Natural killer cell (primary cell): ENCODE results near the gene PODNL1. TPM values are rescaled to one million over a fixed set of nuclear protein-coding genes. Genes with fewer than 3 reads are reported as not detected.

ENCODE experiments used
- ATAC-seq, 3 donors: fragments of 150-1000 bp in 2 of 3; fragments of 200-7000 bp in 1 of 3; cut with Tn5 transposase; 1 replicate in 1 of 3; 2 replicates in 2 of 3; pipeline ENCODE4 v1.10.0; 2021; ENCODE audit warnings: mild to moderate bottlenecking in 2 of 3, moderate library complexity in 2 of 3
- DNase-seq, 2 donors: peaks; one replicate each; pipeline versions ENCODE4 v3.0.0 to v3.0.0-alpha.2; 2013 to 2021; ENCODE audit warnings: mixed read lengths in 1 of 2
- H3K27ac ChIP-seq: one replicate; pipeline ENCODE4 v1.5.1; 2013; ENCODE audit warnings: mild to moderate bottlenecking, low read length
- H3K27me3 ChIP-seq: one replicate; pipeline ENCODE4 v1.6.1; 2013; ENCODE audit warnings: low read length; ENCODE audit not compliant: control insufficient read depth, insufficient read depth
- H3K36me3 ChIP-seq: one replicate; pipeline ENCODE4 v1.6.1; 2013; ENCODE audit warnings: low read length; ENCODE audit not compliant: control insufficient read depth, insufficient read depth
- H3K4me1 ChIP-seq: one replicate; pipeline ENCODE4 v1.6.1; 2013; ENCODE audit warnings: low read length; ENCODE audit not compliant: control insufficient read depth, insufficient read depth
- H3K4me3 ChIP-seq: one replicate; pipeline ENCODE4 v1.5.1; 2013; ENCODE audit warnings: low read length
- H3K9me3 ChIP-seq: one replicate; pipeline ENCODE4 v1.6.1; 2013; ENCODE audit warnings: low read length; ENCODE audit not compliant: control insufficient read depth, insufficient read depth
- H3K27ac Mint-ChIP-seq, 2 donors: one replicate each; pipeline ENCODE4 v1.8.0; 2022; ENCODE audit warnings: mild to moderate bottlenecking in 2 of 2, mixed read lengths in 2 of 2, moderate library complexity in 1 of 2
- H3K27me3 Mint-ChIP-seq, 2 donors: one replicate each; pipeline ENCODE4 v1.8.0; 2022; ENCODE audit warnings: low read depth in 2 of 2, mixed read lengths in 2 of 2
- H3K36me3 Mint-ChIP-seq: one replicate; pipeline ENCODE4 v1.8.0; 2022; ENCODE audit warnings: mixed read lengths
- H3K4me1 Mint-ChIP-seq, 2 donors: one replicate each; pipeline ENCODE4 v1.8.0; 2022; ENCODE audit warnings: mixed read lengths in 2 of 2
- H3K4me3 Mint-ChIP-seq: one replicate; pipeline ENCODE4 v1.8.0; 2022; ENCODE audit warnings: mild to moderate bottlenecking, moderate library complexity, mixed read lengths
- H3K9me3 Mint-ChIP-seq, 2 donors: one replicate each; pipeline ENCODE4 v1.8.0; 2022; ENCODE audit warnings: mixed read lengths in 2 of 2
- WGBS: methylation state at CpG from one replicate; pipeline ENCODE4 v1.1.7; 2013; ENCODE audit warnings: missing lambda C conversion rate; ENCODE audit not compliant: insufficient coverage; 5-methylcytosine and 5-hydroxymethylcytosine counted together
- intact Hi-C: fragments of 100-400 bp; cut with micrococcal nuclease; formaldehyde crosslinking; loops from one replicate; pipeline ENCODE4 v1.14.2; 2022
- total RNA-seq, 4 donors: library from RNA; stranded (reverse); fragments of 120-200 nt in 1 of 4; gene quantifications; one replicate each; pipeline versions ENCODE4 v1.2.3 to v1.2.4, GENCODE V29; 2013 to 2022
- TF ChIP-seq, protein P1 (sequence below): fragments of 200-600 bp; IDR thresholded peaks from one replicate; pipeline ENCODE4 v1.8.0; 2022; ENCODE audit warnings: antibody characterized with exemption

The PODNL1 gene
- total RNA-seq, 3 donors from 2014 or later (not counting 1 experiment from before 2014, with no cell fraction given) = 0.61 TPM; not detected in 2

DNA sequence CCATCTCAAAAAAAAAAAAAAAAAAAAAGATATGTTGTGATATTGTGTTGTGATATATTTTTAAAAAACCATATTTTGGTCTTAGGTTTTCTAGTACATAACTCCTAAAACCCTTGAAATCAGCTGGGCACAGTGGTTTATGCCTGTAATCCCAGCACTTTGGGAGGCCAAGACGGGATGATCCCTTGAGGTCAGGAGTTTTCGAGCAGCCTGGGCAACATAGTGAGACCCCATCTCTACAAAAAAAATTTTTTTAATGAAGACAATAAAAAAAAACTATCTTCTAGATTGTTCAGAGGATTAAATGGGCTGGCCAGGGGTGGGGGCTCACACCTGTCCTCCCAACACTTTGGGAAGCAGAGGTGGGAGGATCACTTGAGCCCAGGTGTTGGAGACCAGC lies 12.8 kb upstream of the PODNL1 start:
- Histone ChIP-seq H3K4me3 (no peak overlapping the region), H3K9me3 (no peaks in the 10 kb centered on the region), H3K27ac (no peak overlapping the region), H3K27me3 (no peaks in the 10 kb centered on the region), H3K4me1 (peaks cover 24% of the 10 kb centered on the region), H3K36me3 (peaks cover 11% of the 10 kb centered on the region)
- TF ChIP-seq, protein P1, sequence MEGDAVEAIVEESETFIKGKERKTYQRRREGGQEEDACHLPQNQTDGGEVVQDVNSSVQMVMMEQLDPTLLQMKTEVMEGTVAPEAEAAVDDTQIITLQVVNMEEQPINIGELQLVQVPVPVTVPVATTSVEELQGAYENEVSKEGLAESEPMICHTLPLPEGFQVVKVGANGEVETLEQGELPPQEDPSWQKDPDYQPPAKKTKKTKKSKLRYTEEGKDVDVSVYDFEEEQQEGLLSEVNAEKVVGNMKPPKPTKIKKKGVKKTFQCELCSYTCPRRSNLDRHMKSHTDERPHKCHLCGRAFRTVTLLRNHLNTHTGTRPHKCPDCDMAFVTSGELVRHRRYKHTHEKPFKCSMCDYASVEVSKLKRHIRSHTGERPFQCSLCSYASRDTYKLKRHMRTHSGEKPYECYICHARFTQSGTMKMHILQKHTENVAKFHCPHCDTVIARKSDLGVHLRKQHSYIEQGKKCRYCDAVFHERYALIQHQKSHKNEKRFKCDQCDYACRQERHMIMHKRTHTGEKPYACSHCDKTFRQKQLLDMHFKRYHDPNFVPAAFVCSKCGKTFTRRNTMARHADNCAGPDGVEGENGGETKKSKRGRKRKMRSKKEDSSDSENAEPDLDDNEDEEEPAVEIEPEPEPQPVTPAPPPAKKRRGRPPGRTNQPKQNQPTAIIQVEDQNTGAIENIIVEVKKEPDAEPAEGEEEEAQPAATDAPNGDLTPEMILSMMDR = no peak
- no peak for DNase-seq
- no peak for ATAC-seq
- H3K4me1 Mint-ChIP-seq = peaks cover 7 to 27% of the 10 kb centered on the region in 2 donors
- intact Hi-C loops = loop anchor here (10.0 kb wide), 1 partner anchor 66 kb away; no protein-coding TSS in a partner anchor
- no peaks in the 10 kb centered on the region for H3K36me3 Mint-ChIP-seq
- no peaks in the 10 kb centered on the region for H3K27me3 Mint-ChIP-seq
- no peaks in the 10 kb centered on the region for H3K9me3 Mint-ChIP-seq
- no peak overlapping the region for H3K4me3 Mint-ChIP-seq
- 86% methylated on average over 1 of the region's 2 CpGs for WGBS
- H3K27ac Mint-ChIP-seq = no peak overlapping the region

DNA sequence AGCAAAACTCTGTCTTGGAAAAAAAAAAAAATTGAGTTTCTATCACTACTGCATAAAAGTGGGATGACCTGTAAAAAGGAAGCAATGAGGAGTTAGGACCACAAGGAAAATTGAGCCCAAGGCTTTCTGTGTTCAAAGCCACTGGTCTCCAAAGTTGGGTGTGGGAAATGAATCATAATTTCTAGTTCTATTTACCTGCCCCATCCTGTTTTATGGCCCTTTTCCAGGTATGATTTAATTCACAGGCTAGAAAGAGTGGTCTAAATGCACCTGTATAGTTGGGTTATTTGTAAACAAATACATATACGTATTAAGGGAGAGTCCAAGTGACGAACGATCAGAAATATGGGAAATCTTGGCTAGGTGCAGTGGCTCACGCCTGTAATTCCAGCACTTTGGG lies 8.2 kb upstream of the PODNL1 start:
- no peak for DNase-seq
- Histone ChIP-seq H3K27me3 (no peaks in the 10 kb centered on the region), H3K4me3 (no peak overlapping the region), H3K9me3 (no peaks in the 10 kb centered on the region), H3K36me3 (no peaks in the 10 kb centered on the region), H3K4me1 (no peaks in the 10 kb centered on the region), H3K27ac (no peak overlapping the region)
- 95% methylated on average over 4 of the region's 4 CpGs for WGBS
- H3K27me3 Mint-ChIP-seq = no peaks in the 10 kb centered on the region
- H3K9me3 Mint-ChIP-seq = no peaks in the 10 kb centered on the region
- H3K4me1 Mint-ChIP-seq = no peaks in the 10 kb centered on the region
- H3K4me3 Mint-ChIP-seq = no peak overlapping the region
- H3K36me3 Mint-ChIP-seq = no peaks in the 10 kb centered on the region
- intact Hi-C loops = no loop called here
- TF ChIP-seq, protein P1 = no peak
- H3K27ac Mint-ChIP-seq = no peak overlapping the region
- ATAC-seq = no peak

DNA sequence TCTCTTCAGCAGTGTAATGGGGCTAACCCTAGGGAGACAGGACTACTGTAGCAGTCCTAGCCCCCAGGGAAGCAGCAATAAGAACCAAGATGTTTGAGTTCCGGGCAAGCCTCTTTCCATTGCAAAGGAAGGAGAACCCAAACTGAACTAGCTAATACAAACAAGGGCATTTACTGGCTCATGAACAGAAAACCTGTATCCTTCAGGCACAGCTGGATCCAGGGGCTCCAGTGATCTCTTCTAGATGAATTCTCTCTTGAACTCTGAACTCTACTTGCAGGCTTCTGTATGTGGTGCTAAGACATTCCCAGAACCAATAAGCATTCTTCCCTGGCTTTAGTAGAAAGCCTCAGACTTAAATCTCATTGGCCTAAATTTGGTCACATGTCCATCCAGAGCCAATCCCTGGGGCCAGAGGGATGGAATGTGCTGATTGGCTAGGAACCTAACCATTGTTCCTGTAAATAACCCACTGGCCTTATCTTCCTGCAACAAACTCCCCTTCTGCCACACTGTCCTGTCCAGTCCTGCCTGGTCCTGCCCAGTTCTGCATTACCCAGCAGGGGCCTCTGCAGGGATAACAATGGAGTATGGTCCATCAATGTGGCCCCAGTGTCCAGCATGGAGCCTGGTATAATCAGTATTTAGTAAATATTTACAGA lies 3.9 kb upstream of the PODNL1 start:
- Mint-ChIP-seq H3K36me3 (no peaks in the 10 kb centered on the region), H3K9me3 (no peaks in the 10 kb centered on the region), H3K4me1 (no peaks in the 10 kb centered on the region), H3K4me3 (no peak overlapping the region), H3K27ac (no peak overlapping the region), H3K27me3 (peaks cover 0 to 4% of the 10 kb centered on the region in 2 donors)
- Histone ChIP-seq H3K27ac (no peak overlapping the region), H3K36me3 (no peaks in the 10 kb centered on the region), H3K4me3 (no peak overlapping the region), H3K9me3 (no peaks in the 10 kb centered on the region), H3K4me1 (peaks cover 11% of the 10 kb centered on the region), H3K27me3 (peaks cover 9% of the 10 kb centered on the region)
- TF ChIP-seq, protein P1 = no peak
- DNase-seq (no peak), ATAC-seq (no peak)
- WGBS = 100% methylated on average over 1 of the region's 1 CpG
- intact Hi-C loops = no loop called here
